ENCODE data around the gene AKR1B15. TPM values are rescaled to one million over a fixed set of nuclear protein-coding genes. Genes with fewer than 3 reads are reported as not detected.

AKR1B15 gene
- total and polyA plus RNA-seq, 12 donors, result 0.03 to 0.55 (median 0.24) TPM; not detected in 6

GRCh38 chr7:134618756-134619530 is 70.0 kb downstream of the AKR1B15 start:
- H3K27ac ChIP-seq, result no peak overlapping the region
- no peak for DNase-seq
- no peaks in the 10 kb centered on the region for H3K9me3 ChIP-seq (replicated peaks in 1 of 3)
- intact Hi-C loops (cut with DNase I), result no loop called here
- H3K4me3 ChIP-seq, result no peak overlapping the region
- WGBS, 4 donors, result 46 to 76% (median 63%) methylated on average over 5 of the region's 5 CpGs
- TF ChIP-seq POLR2A (IDR thresholded peaks at IDR 0.05), result no peak
- TF ChIP-seq CTCF (IDR thresholded peaks at IDR 0.05), result no peak
- H3K27me3 ChIP-seq, result peaks cover 15% of the 10 kb centered on the region
- H3K4me1 ChIP-seq (replicated peaks in 1 of 2), result no peaks in the 10 kb centered on the region
- no peaks in the 10 kb centered on the region for H3K36me3 ChIP-seq (replicated peaks in 1 of 2)

DNA sequence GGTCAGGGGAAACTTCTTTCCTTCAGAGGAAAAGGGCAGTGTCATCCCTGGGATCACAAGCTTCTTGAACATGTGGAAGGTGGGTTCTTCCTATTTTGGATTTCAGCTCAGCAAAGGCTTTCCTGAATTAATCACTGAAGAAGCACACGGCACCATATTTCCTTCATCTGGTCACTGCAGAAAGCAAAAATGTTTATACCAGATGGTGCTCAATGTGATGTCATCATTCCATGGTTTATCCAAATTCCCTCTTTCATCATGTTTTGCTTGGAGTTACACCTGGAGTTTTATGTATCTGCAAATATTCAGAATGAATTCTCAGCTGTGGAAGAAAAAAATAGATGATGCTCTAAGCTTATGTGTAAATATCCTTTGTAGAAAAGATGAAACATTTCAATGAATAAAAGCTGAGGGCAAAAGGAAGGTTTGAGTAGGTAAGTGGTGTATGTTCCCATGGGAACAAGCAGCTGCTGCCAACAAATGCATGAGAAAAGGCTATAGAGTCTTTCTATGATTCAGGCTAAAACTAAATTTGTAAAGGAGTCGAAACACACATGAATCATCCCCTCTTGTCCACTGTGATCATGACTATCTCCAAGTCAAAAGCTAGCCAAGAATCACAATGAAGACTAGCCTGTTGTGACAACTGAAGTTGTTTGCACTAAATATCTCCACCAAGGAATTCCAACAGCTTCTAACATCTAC is 70.9 kb downstream of the AKR1B15 start:
- H3K4me3 ChIP-seq, result no peak overlapping the region
- no peak for TF ChIP-seq POLR2A (IDR thresholded peaks at IDR 0.05)
- no peak for TF ChIP-seq CTCF (IDR thresholded peaks at IDR 0.05)
- intact Hi-C loops (cut with DNase I), result no loop called here
- WGBS, 4 donors, result 37 to 62% (median 49%) methylated on average over 2 of the region's 2 CpGs
- H3K9me3 ChIP-seq (replicated peaks in 1 of 3), result no peaks in the 10 kb centered on the region
- no peak overlapping the region for H3K27ac ChIP-seq
- peaks cover 21% of the 10 kb centered on the region for H3K27me3 ChIP-seq
- no peaks in the 10 kb centered on the region for H3K4me1 ChIP-seq (replicated peaks in 1 of 2)
- no peaks in the 10 kb centered on the region for H3K36me3 ChIP-seq (replicated peaks in 1 of 2)
- DNase-seq, result no peak

GRCh38 chr7:134622303-134622995 is 73.5 kb downstream of the AKR1B15 start:
- no peak for DNase-seq
- Histone ChIP-seq H3K9me3 (replicated peaks in 1 of 3) (no peaks in the 10 kb centered on the region), H3K27ac (no peak overlapping the region), H3K4me3 (no peak overlapping the region), H3K27me3 (peaks cover 29% of the 10 kb centered on the region), H3K36me3 (replicated peaks in 1 of 2) (no peaks in the 10 kb centered on the region), H3K4me1 (replicated peaks in 1 of 2) (no peaks in the 10 kb centered on the region)
- WGBS, 4 donors, result 61 to 77% (median 65%) methylated on average over 7 of the region's 7 CpGs
- intact Hi-C loops (cut with DNase I), result no loop called here
- TF ChIP-seq CTCF (IDR thresholded peaks at IDR 0.05), result no peak
- no peak for TF ChIP-seq POLR2A (IDR thresholded peaks at IDR 0.05)

DNA sequence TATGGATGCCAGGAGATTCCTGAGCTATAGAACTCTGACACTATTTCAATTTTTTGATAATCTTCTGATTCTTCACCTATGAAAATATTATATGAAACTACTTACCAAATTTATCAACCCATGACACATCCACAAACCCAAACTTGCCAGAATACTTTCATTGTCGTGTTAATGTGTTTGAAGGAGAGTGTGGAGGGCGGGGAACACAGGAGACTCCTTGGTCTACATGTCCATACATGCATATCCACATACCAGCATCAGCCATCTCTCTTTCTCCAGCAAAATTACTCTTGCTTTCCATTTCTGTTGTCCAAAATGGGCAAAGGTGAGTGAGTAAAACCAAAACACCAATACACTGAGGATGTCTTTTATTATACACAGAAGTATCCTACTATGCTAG is 74.3 kb downstream of the AKR1B15 start:
- H3K36me3 ChIP-seq (replicated peaks in 1 of 2), result no peaks in the 10 kb centered on the region
- 54 to 69% (median 61%) methylated on average over 2 of the region's 2 CpGs for WGBS, 4 donors
- H3K4me1 ChIP-seq (replicated peaks in 1 of 2), result no peaks in the 10 kb centered on the region
- DNase-seq, result no peak
- TF ChIP-seq CTCF (IDR thresholded peaks at IDR 0.05) (no peak), POLR2A (IDR thresholded peaks at IDR 0.05) (no peak)
- no peak overlapping the region for H3K4me3 ChIP-seq
- intact Hi-C loops (cut with DNase I), result no loop called here
- no peaks in the 10 kb centered on the region for H3K9me3 ChIP-seq (replicated peaks in 1 of 3)
- no peak overlapping the region for H3K27ac ChIP-seq
- peaks cover 29% of the 10 kb centered on the region for H3K27me3 ChIP-seq

Measured in adrenal gland (tissue), 12 donors.